Measurements from ENCODE around the gene AFF1.

DNA sequence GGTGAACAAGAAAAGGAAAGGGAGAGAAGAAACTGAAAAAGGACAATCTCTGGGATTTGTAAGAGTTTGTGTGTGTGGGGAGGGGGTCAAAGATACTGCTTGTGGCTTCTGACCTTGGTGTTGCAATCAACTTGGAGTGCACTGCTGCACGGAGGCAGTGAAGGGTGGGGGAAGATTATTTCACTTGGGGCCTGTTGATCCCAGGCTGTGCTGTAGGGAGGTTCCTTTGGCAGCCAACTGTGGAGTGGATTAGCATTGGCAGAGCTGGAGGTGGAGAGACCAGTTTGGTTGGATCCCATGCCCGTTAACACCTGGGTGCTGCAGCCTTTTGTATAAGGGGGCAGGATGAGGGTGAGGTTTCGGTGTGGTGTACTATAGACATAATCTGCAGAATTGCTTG, 38.2 kb downstream of the AFF1 start:
- no peak for TF ChIP-seq GABPB1 (CRISPR knock-in tag; IDR thresholded peaks at IDR 0.05)
- TF ChIP-seq, protein P1, sequence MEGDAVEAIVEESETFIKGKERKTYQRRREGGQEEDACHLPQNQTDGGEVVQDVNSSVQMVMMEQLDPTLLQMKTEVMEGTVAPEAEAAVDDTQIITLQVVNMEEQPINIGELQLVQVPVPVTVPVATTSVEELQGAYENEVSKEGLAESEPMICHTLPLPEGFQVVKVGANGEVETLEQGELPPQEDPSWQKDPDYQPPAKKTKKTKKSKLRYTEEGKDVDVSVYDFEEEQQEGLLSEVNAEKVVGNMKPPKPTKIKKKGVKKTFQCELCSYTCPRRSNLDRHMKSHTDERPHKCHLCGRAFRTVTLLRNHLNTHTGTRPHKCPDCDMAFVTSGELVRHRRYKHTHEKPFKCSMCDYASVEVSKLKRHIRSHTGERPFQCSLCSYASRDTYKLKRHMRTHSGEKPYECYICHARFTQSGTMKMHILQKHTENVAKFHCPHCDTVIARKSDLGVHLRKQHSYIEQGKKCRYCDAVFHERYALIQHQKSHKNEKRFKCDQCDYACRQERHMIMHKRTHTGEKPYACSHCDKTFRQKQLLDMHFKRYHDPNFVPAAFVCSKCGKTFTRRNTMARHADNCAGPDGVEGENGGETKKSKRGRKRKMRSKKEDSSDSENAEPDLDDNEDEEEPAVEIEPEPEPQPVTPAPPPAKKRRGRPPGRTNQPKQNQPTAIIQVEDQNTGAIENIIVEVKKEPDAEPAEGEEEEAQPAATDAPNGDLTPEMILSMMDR (IDR thresholded peaks at IDR 0.05): no peak
- TF ChIP-seq, protein P2, sequence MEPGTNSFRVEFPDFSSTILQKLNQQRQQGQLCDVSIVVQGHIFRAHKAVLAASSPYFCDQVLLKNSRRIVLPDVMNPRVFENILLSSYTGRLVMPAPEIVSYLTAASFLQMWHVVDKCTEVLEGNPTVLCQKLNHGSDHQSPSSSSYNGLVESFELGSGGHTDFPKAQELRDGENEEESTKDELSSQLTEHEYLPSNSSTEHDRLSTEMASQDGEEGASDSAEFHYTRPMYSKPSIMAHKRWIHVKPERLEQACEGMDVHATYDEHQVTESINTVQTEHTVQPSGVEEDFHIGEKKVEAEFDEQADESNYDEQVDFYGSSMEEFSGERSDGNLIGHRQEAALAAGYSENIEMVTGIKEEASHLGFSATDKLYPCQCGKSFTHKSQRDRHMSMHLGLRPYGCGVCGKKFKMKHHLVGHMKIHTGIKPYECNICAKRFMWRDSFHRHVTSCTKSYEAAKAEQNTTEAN (CRISPR knock-in tag; IDR thresholded peaks at IDR 0.05): no peak

All from WTC11 (cell line).